HG03066 (cell line): ENCODE data around the gene HNRNPDL.
"Not testable (repeated sequence)": the region's sequence is repeated elsewhere in the genome, so short reads cannot be mapped to it uniquely, and the experiment has no call there.

Experiments
- ATAC-seq: cut with Tn5 transposase; IDR thresholded peaks from one replicate; pipeline ENCODE4 v1.9.1; 2021; ENCODE audit warnings: low read depth; ENCODE audit not compliant: unreplicated experiment

Gene HNRNPDL

GRCh38 chr4:82430193-82430963 is at the start of gene HNRNPDL, which contains the start of gene ENOPH1:
Gene HNRNPDL (minus strand): TSS chr4:82430462. CDS start chr4:82429690, 772 bp downstream.
Gene ENOPH1 (plus strand): TSS chr4:82430590. CDS start chr4:82430830, 240 bp downstream.
- peak; percentile 67 for ATAC-seq

GRCh38 chr4:82479562-82479961 is 49.3 kb upstream of the HNRNPDL start:
- ATAC-seq = no peak

DNA sequence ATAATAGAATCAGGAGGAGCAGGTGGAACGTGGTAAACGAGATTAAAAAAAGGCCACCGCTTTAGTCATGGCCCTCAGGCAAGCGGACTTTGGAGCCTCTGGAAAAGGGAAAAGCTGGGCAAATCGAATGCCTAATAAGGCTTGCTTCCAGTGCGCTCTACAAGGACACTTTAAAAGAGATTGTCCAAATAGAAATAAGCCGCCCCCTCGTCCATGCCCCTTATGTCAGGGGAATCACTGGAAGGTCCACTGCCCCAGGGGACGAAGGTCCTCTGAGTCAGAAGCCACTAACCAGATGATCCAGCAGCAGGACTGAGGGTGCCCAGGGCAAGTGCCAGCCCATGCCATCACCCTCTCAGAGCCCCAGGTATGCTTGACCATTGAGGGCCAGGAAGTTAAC is 47.2 kb upstream of the HNRNPDL start:
- not testable (repeated sequence) for ATAC-seq

GRCh38 chr4:82475931-82476330 is 45.7 kb upstream of the HNRNPDL start:
- not testable (repeated sequence) for ATAC-seq

DNA sequence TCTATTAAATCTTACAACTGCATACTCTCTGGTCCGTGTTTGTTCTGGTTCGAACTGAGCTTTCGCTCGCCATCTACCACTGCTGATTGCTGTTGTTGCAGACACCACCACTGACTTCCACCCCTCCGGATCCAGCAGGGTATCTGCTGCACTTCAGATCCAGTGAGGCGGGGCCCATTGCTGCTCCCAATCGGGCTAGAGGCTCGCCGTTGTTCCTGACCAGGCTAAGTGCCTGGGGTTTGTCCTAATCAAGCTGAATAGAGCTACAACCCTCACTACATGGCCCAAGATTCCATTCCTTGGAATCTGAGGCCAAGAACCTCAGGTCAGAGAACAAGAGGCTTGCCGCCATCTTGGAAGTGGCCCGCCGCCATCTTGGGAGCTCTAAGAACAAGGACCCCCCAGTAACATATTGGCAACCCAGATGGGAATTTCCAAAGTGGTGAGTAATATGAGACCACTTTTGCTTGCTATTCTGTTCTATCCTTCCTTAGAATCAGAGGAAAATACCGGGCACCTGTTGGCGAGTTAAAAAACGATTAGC is 43.4 kb upstream of the HNRNPDL start:
- no peak for ATAC-seq

DNA sequence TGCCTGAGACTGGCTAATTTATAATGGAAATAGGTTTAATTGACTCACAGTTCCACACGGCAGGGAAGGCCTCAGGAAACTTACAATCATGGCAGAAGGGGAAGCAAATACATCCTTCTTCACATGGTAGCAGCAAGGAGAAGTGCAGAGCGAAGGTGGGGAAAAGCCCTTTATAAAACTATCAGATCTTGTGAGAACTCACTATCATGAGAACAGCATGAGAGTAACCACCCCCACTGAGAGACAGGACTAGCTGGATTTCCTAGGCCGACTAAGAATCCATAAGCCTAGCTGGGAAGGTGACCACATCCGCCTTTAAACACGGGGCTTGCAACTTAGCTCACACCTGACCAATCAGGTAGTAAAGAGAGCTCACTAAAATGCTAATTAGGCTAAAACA is 42.8 kb upstream of the HNRNPDL start:
- ATAC-seq = not testable (repeated sequence)

DNA sequence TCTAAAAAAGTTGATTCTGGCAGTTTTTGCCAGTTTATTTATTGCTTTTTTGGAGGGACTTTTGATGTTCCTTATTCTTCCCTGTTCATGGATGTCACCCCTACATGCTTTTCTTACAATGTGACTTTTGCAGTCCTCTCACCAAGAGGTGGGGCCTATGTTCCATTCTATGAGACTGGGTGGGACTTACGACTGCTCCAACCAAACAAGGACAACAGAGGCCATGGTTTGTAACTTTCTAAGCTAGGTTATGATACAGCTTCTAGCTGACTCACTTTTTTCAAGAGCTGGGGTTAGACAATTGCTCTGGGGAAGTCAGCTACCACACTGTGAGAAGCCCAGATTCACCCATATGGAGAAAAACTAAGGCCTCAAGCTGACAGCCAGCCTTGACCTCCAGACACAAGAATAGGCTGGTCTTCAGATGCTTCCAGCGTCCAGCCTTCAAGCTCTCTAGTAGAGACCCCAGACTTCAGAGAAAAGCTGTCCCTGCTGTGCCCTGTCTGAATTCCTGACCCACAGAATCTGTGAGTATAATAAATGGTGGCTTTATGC is 39.6 kb upstream of the HNRNPDL start:
- ATAC-seq = no peak

DNA sequence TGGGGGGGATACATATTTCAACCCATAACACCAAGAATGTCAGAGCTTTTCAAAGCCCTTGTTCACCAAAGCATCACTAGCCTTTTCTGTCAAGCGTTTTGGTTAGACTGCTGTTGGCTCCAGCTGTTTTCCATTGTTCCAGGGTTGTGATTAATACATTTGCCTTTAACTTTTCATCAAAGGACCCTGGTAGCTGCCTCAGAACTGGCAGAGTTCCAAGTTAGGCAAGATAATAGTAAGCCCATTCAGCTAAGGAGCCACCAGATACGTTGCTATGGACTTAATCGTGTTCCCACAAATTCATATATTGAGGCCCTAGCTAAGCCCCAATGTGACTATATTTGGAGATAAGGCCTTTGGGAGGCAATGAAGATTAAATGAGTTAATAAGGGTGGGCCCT is 37.2 kb upstream of the HNRNPDL start:
- no peak for ATAC-seq

DNA sequence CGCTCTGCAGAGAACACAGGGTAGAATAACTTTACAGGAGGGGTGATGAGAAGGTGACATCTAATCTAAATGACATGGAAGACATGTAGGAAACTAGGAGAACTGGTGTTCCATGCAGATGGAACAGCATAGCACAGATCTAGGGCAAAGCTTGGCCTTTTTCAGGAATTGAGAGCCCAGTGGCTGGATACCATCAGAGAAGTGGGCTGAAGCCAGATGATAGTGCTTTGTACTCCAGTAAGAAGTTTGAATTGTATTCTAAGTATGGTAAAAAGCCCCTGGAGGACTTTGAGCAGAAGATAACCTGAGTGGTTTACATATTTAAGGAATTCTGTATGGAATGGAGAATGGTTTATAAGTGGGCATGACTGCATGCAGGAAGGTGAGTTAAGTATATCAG is 33.0 kb upstream of the HNRNPDL start:
- no peak for ATAC-seq

GRCh38 chr4:82462415-82462831 is 32.2 kb upstream of the HNRNPDL start:
- peak; percentile 73 for ATAC-seq

- ATAC-seq = no peak
Measured at GRCh38 chr4:82461710-82462109, 31.4 kb upstream of the HNRNPDL start.

DNA sequence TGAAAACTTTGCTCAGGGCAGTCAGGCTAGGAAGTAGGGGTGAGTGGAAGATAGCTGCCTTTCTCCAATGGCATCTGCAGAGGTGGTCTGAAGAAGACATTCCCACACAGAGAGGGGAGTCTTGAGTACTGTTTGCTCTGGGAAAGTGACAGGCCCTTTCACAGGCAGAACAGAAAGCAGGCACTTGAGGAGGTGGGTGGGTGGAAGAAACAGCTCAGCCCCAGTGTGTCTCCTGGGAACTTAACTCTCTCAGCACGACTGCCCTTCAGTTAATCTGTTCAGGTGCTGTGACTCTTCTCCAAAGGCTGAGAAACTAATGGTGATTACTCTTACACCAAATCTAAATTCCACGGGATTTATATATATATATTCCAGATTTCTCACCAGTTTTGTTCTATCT is 28.5 kb upstream of the HNRNPDL start:
- ATAC-seq = no peak

DNA sequence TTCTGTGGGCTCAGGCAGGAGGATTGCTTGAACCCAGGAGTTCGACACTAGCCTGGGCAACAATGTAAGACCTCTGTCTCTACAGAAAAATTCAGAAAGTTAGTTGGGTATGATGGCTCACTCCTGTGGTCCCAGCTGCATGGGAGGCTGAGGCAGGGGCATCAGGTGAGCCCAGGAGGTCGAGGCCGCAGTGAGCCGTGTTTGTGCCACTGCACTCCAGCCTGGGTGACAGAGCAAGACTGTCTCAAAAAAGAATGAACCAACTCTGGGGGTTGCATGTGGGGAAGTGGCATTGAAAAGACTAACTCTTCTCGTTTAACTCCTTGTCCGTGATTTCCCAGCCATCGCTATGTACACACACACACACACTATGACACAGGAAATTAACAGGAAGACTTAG is 27.0 kb upstream of the HNRNPDL start:
- ATAC-seq = no peak

GRCh38 chr4:82452026-82452425 is 21.8 kb upstream of the HNRNPDL start:
- no peak for ATAC-seq

DNA sequence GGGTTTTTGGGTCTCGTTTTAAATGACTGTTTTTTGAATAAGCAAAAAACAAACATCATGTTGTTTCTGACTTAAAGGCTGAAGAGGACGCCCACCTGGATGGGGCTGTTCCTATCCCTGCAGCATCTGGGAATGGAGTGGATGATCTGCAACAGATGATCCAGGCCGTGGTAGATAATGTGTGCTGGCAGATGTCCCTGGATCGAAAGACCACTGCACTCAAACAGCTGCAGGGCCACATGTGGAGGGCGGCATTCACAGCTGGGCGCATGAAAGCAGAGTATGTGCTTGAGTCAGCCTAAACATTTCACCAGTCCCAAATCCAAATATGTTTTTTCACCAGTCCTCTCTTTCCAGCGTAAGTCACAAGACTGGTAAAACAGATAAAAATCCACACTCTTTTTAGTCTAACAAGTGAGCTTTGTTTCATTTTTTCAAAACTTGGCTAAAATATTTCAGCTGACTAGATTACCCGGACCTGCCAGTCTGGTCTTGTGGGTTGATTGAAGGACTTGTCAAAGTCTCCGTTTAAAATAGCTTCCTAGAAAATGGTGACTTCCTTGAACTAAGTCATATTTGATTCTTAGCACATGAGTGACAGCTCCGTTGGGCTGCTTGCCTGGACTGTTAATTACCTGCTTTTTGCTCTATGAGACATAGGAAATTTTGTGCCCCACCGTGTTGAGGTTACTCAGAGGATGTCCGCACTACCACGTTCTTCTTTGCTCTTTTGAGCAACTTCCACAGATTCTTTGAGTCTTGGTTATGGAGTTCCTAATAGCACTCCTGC is 20.9 kb upstream of the HNRNPDL start:
- ATAC-seq = no peak

DNA sequence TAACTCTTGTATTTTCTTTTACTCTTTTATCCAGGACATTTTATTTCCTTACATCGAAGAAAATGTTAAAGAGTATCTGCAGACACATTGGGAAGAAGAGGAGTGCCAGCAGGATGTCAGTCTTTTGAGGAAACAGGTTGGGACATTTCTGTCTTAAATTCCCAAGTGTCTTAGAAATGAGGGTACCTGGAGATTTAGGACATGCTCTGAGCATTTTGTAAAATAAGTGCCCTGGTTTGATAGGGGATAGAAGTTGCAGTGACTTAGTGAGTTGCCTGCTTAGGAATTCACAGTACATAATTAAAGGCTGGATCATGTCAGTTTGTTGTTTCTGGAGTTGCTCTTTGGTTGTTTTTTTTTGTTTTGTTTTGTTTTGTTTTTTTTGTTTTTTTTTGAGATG is 17.6 kb upstream of the HNRNPDL start:
- ATAC-seq = no peak

DNA sequence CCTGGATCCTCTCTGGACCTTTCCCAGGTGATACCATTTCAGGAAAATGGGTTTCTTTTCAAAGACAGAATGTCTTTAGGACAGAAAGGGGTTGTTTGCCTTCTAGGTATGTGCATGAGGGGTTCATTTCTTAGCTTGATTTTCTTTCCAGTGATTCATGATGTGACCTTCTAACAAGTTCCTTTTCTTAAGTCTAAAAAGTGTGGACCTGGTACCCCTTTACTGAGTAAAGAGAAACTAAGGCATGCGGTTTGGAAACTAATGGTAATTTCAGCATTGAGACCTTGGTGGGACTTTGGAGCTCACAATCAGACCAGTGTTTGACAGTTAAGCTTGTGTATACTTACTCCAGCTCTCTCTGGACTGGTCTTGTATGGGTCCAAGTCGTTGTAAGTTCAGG is 8.8 kb upstream of the HNRNPDL start:
- no peak for ATAC-seq

GRCh38 chr4:82437285-82438005 is 7.2 kb upstream of the HNRNPDL start:
- ATAC-seq = no peak

GRCh38 chr4:82436780-82437179 is 6.5 kb upstream of the HNRNPDL start:
- ATAC-seq = no peak

DNA sequence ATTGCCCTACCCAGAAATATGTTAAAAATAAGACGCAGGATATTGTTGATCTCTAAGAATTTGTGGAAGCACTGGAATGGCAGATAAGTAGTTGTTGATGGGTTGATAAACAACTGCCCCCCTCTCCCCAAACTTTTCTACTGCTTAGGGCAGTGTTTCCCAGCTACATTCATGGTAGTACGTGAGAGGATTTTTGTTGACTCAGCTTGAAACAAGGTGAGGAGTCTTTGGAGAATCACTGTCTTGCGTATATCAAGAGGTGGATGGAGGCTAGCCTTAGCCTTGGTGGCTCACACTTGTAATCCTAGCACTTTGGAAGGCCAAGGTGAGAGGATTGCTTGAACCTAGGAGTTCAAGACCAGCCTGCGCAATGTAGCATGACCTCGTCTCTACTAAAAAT is 5.9 kb upstream of the HNRNPDL start:
- no peak for ATAC-seq

DNA sequence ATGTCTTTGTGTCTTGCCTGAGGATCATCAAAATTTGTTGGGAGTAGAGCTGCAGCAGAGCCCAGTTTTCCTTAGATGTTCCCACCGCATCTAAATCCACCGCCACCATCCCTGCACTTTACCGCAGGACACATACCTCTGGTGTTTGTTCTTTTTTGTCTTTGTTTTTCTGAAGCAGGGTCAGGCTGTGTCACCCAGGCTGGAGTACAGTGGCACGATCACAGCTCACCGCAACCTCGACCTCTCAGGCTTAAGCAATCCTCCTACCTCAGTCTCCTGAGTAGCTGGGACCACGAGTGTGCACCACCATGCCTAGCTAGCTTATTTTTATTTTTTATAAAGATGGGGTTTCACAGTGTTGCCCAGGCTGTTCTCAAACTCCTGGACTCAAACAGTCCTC is 4.7 kb upstream of the HNRNPDL start:
- ATAC-seq = no peak
